Gastroesophageal sphincter (tissue), 4 donors: ENCODE results near the gene GPR137. TPM values are rescaled to one million over a fixed set of nuclear protein-coding genes. Genes with fewer than 3 reads are reported as not detected.

Source experiments
- ATAC-seq: fragments of 150-250 bp; one replicate; pipeline ENCODE4 v1.9.1; 2016; ENCODE audit warnings: mild to moderate bottlenecking, moderate library complexity
- H3K27ac ChIP-seq, 4 donors: fragments of 200-600 bp; sonication (generic) in 3 of 4; 1 replicate in 3 of 4; 2 replicates in 1 of 4; pipeline ENCODE4 v1.5.1; 2016 to 2019
- H3K27me3 ChIP-seq: fragments of 200-600 bp; sonication (generic); one replicate; pipeline ENCODE4 v1.5.1; 2019
- H3K36me3 ChIP-seq, 2 donors: fragments of 200-600 bp; sonication (generic); one replicate each; pipeline ENCODE4 v1.5.1; 2019; ENCODE audit warnings: control low read depth in 1 of 2
- H3K4me1 ChIP-seq, 3 donors: fragments of 200-600 bp; sonication (generic); 1 replicate in 2 of 3; 2 replicates in 1 of 3; pipeline ENCODE4 v1.5.1; 2016 to 2019; ENCODE audit warnings: control low read depth in 2 of 3
- H3K4me3 ChIP-seq, 2 donors: fragments of 200-600 bp; sonication (generic); one replicate each; pipeline ENCODE4 v1.5.1; 2019; ENCODE audit warnings: mild to moderate bottlenecking in 1 of 2, moderate library complexity in 1 of 2
- H3K9me3 ChIP-seq, 3 donors: fragments of 200-600 bp; sonication (generic); one replicate each; pipeline ENCODE4 v1.5.1; 2017 to 2019; ENCODE audit warnings: control low read depth in 2 of 3
- EP300 ChIP-seq: sonication (generic); formaldehyde crosslinking; IDR thresholded peaks from one replicate; pipeline ENCODE4 v1.6.1; 2017; ENCODE audit warnings: antibody characterized with exemption, mild to moderate bottlenecking
- POLR2A ChIP-seq, 2 donors: fragments of 450-650 bp; IDR thresholded peaks; one replicate each; pipeline ENCODE4 v1.6.1; 2017; ENCODE audit warnings: antibody characterized with exemption in 2 of 2, mild to moderate bottlenecking in 2 of 2, moderate library complexity in 1 of 2
- POLR2AphosphoS5 ChIP-seq: sonication (generic); formaldehyde crosslinking; IDR thresholded peaks from one replicate; pipeline ENCODE4 v1.6.1; 2017; ENCODE audit warnings: antibody characterized with exemption
- WGBS, 2 donors: methylation state at CpG; one replicate each; pipeline ENCODE4 v1.1.5; 2018; ENCODE audit warnings: low coverage in 1 of 2; 5-methylcytosine and 5-hydroxymethylcytosine counted together
- total RNA-seq, 4 donors: library from RNA; depleted of rRNA; stranded (reverse); fragments of >200 nt; gene quantifications; one replicate each; pipeline ENCODE4 v1.1.0, GENCODE V29; 2016
- TF ChIP-seq, protein P1 (sequence below), 4 experiments: fragments of 200-600 bp in 2 of 4; fragments of 450-650 bp in 2 of 4; sonication (generic) in 1 of 4; IDR thresholded peaks; one replicate each; pipeline ENCODE4 v1.5.1; 2017 to 2019; ENCODE audit warnings: antibody characterized with exemption in 4 of 4, mild to moderate bottlenecking in 2 of 4, moderate library complexity in 2 of 4

Gene GPR137
- total RNA-seq, 4 donors from 2014 or later = 14.0 to 37.1 (median 27.6) TPM

DNA sequence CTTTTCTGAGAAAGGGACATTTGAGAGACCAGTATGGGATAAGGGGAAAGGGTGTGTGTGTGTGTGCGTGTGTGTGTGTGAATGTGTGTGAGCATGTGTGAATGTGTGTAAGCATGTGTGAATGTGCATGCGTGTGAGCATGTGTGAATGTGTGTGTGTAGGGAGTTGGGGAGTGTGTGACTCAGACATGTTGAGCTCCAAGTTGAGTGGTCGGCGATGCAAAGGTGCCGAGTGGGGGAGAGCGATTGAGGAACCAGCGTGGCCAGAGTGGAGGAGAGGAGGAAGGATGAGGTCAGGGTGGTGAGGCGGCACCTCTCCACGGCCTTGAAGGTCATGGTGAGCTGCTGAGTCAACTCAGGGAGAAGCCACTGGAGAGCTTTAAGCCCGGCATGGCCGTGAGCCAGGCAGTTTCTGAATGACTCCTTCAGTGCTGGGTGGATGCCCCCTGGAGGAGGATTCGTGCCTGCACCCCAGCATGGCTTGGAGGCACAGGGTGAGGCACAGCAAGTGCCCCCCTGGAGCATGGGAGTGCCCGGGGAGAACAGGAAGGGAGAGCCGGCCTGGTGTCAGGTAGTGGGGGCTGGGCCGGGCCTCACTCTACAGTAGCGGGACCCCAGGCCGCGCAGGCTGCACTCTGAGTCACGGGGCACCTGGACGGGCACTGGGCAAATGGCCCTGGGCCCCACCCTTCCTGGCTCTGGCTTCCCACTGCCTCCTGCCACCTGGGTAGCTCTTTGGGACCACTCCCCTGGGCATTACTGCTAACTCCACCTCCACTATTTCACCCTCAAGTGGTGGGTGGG, 46.1 kb downstream of the GPR137 start:
- Histone ChIP-seq H3K4me1 (peaks cover 0 to 7% (median 0%) of the 10 kb centered on the region in 3 donors), H3K27ac (no peak overlapping the region), H3K4me3 (no peak overlapping the region), H3K27me3 (peaks cover 3% of the 10 kb centered on the region), H3K9me3 (no peaks in the 10 kb centered on the region), H3K36me3 (no peaks in the 10 kb centered on the region)
- 43 to 72% methylated on average over 6 to 10 of the region's 20 CpGs for WGBS, 2 donors
- no peak for TF ChIP-seq POLR2AphosphoS5
- TF ChIP-seq, protein P1, sequence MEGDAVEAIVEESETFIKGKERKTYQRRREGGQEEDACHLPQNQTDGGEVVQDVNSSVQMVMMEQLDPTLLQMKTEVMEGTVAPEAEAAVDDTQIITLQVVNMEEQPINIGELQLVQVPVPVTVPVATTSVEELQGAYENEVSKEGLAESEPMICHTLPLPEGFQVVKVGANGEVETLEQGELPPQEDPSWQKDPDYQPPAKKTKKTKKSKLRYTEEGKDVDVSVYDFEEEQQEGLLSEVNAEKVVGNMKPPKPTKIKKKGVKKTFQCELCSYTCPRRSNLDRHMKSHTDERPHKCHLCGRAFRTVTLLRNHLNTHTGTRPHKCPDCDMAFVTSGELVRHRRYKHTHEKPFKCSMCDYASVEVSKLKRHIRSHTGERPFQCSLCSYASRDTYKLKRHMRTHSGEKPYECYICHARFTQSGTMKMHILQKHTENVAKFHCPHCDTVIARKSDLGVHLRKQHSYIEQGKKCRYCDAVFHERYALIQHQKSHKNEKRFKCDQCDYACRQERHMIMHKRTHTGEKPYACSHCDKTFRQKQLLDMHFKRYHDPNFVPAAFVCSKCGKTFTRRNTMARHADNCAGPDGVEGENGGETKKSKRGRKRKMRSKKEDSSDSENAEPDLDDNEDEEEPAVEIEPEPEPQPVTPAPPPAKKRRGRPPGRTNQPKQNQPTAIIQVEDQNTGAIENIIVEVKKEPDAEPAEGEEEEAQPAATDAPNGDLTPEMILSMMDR (IDR thresholded peaks at IDR 0.05) = peak in 3 of 4 experiments; percentile 8 to 46 (median 34)
- ATAC-seq = peak; percentile 55

GRCh38 chr11:64333556-64333955, 47.9 kb downstream of the GPR137 start:
- TF ChIP-seq, protein P1 (IDR thresholded peaks at IDR 0.05) = no peak
- TF ChIP-seq EP300 = no peak
- Histone ChIP-seq H3K9me3 (no peaks in the 10 kb centered on the region), H3K27ac (no peak overlapping the region), H3K4me3 (no peak overlapping the region), H3K27me3 (peaks cover 3% of the 10 kb centered on the region), H3K36me3 (no peaks in the 10 kb centered on the region), H3K4me1 (peaks cover 0 to 7% (median 0%) of the 10 kb centered on the region in 3 donors)
- ATAC-seq = no peak
- 75 to 84% methylated on average over 4 to 8 of the region's 8 CpGs for WGBS, 2 donors

GRCh38 chr11:64334764-64335735, 49.4 kb downstream of the GPR137 start:
- no peaks in the 10 kb centered on the region for H3K27me3 ChIP-seq
- WGBS, 2 donors = 57 to 67% methylated on average over 9 to 11 of the region's 13 CpGs
- TF ChIP-seq POLR2AphosphoS5 (no peak), EP300 (no peak), POLR2A (IDR thresholded peaks at IDR 0.05) (no peak)
- TF ChIP-seq, protein P1 (IDR thresholded peaks at IDR 0.05) = no peak
- peaks cover 0 to 7% (median 0%) of the 10 kb centered on the region in 3 donors for H3K4me1 ChIP-seq
- H3K4me3 ChIP-seq = no peak overlapping the region
- H3K27ac ChIP-seq = no peak overlapping the region
- no peaks in the 10 kb centered on the region for H3K9me3 ChIP-seq
- peak; percentile 44 for ATAC-seq
- no peaks in the 10 kb centered on the region for H3K36me3 ChIP-seq

DNA sequence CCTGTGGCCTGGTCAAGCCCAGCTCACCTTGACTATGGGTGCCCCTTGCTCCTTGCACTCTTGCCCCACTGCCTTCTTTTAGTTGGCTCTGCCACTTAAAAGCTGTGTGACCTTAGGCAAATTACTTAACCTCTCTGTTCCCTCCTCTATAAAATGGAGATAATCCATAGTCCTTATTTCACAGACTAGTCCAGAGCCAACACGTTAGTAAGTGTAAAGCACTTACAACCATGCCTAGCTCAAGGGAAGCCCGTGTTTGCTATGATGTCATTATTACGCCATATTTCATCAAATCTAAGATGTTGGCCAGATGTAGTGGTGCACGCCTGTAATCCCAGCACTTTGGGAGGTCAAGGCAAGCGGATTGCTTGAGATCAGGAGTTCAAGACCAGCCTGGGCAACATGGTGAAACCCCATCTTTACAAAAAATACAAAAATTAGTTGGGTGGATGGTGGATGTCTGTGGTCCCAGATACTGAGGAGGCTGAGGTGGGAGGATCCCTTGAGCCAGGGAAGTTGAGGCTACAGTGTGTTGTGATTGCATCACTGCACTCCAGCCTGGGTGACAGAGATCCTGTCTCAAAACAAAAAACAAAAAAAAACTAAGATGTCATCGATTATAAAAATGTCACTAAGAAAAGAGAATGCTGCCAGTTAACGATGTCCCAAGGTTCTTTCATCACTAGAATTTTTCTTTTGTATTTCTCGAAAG, 52.0 kb downstream of the GPR137 start:
- Histone ChIP-seq H3K9me3 (no peaks in the 10 kb centered on the region), H3K4me3 (no peak overlapping the region), H3K27ac (no peak overlapping the region), H3K36me3 (no peaks in the 10 kb centered on the region), H3K4me1 (peaks cover 0 to 15% (median 5%) of the 10 kb centered on the region in 3 donors), H3K27me3 (no peaks in the 10 kb centered on the region)
- TF ChIP-seq POLR2AphosphoS5 (no peak), EP300 (no peak), POLR2A (IDR thresholded peaks at IDR 0.05) (no peak)
- TF ChIP-seq, protein P1 (IDR thresholded peaks at IDR 0.05) = no peak
- no peak for ATAC-seq
- WGBS, 2 donors = 66 to 71% methylated on average over 4 to 8 of the region's 8 CpGs
